ENCODE measurements around the gene SMAD9.

The SMAD9 gene

DNA sequence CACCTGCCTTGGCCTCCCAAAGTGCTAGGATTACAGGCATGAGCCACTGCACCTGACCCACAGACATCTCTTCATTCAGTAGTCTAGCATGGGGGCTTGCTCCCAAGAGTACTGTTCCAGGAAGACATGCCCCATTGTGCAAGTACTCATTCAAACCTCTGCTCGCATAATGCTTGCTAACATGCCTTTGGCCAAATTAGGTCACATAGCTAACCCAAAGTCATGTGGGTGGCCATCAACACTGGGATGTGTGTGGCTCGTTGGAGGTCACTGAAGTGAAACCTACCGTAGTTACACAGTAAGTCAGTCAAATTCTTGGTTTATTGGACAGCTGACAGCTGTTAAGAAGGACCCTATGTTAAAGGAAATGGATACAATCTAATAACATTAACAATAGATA, 80.8 kb downstream of the SMAD9 start:
- Histone ChIP-seq H3K4me3 (ENCODE audit: low read depth, low read length) (no peak overlapping the region), H3K27me3 (replicated peaks) (no peaks in the 10 kb centered on the region), H3K36me3 (replicated peaks) (no peaks in the 10 kb centered on the region), H3K27ac (no peak overlapping the region)
- DNase-seq: no peak
- in situ Hi-C loops (cut with HindIII; ENCODE audit: low pct_ligation_motif_present, low sequenced_read_pairs): no loop called here
- TF ChIP-seq CTCF (IDR thresholded peaks at IDR 0.05; ENCODE audit: low read depth, low read length, missing control alignments): no peak

DNA sequence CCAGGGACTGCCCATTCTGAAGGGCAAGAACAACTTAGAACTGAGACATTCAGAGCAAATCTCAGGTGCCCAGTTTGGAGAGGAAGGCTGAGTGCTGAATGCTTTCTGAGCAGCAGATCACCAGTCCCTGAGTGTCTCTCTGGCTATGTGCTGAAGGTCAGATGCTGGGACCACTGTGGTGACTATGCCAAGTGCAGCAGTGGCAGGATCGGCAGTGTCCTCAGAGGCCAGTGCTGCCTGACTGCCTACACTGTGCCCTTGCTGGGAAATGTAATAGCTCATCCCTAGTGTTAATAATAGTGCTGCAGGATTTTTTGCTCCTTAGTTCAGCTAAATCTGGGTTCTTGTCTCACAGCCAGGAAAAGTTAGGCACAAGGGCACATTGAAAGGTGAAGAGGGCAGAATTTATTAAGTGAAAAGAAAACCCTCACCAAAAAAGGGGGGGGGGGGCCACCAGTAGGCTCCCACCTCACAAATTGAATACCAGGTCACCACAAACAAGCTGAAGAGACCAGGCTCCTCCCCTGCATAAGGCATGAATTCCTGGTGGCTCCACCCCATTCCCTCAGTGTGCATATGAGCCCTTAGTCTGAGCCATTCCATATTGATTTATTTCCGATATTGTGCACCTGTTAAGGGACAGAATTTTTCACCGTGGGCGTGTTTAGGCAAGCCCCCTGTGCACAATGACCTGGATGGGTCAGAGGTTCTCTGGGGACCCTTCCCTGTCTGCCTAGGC, 82.5 kb downstream of the SMAD9 start:
- Histone ChIP-seq H3K27ac (no peak overlapping the region), H3K36me3 (replicated peaks) (no peaks in the 10 kb centered on the region), H3K27me3 (replicated peaks) (no peaks in the 10 kb centered on the region), H3K4me3 (ENCODE audit: low read depth, low read length) (no peak overlapping the region)
- TF ChIP-seq CTCF (IDR thresholded peaks at IDR 0.05; ENCODE audit: low read depth, low read length, missing control alignments): no peak
- no peak for DNase-seq
- in situ Hi-C loops (cut with HindIII; ENCODE audit: low pct_ligation_motif_present, low sequenced_read_pairs): no loop called here

DNA sequence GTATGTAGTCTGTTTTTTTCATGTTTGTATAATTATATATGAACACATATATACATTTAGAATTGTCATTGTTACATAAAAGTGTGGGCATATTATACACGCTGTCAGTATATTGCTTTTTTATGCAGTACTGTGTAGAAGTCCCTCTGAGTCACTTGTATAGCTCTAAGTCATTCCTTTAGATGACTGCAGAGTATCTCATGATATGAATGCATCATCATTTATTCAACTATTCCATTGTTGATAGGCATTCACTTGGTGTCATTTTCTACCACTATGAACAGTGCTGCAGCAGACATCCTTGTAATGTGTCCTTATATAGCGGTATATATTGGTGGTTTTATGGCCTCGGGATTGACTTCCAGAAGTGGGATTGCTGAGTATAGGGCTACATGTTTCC, 85.7 kb downstream of the SMAD9 start:
- in situ Hi-C loops (cut with HindIII; ENCODE audit: low pct_ligation_motif_present, low sequenced_read_pairs): no loop called here
- H3K27ac ChIP-seq: no peak overlapping the region
- H3K27me3 ChIP-seq (replicated peaks): no peaks in the 10 kb centered on the region
- no peak for DNase-seq
- H3K4me3 ChIP-seq (ENCODE audit: low read depth, low read length): no peak overlapping the region
- TF ChIP-seq CTCF (IDR thresholded peaks at IDR 0.05; ENCODE audit: low read depth, low read length, missing control alignments): no peak
- H3K36me3 ChIP-seq (replicated peaks): no peaks in the 10 kb centered on the region

DNA sequence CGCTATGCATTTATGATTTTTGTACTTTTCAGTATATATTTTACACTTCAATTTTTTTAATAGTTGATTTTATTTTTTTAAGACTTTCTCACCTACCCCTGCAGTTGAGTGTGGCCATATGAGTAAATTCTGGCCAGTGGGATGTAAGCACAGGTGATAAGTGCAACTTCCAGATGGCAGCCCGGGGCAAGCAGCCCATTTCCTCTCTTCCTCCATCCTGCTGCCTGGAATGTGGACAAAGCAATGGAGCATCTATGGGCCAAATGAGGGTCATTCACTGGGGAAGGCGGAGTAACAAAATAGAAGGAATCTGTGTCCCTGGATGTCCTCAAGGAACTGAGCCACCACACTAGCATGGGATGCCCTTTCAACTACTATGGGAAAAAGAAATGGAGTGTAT, 88.7 kb downstream of the SMAD9 start:
- Histone ChIP-seq H3K36me3 (replicated peaks) (no peaks in the 10 kb centered on the region), H3K4me3 (ENCODE audit: low read depth, low read length) (no peak overlapping the region), H3K27me3 (replicated peaks) (no peaks in the 10 kb centered on the region), H3K27ac (no peak overlapping the region)
- in situ Hi-C loops (cut with HindIII; ENCODE audit: low pct_ligation_motif_present, low sequenced_read_pairs): no loop called here
- no peak for DNase-seq
- TF ChIP-seq CTCF (IDR thresholded peaks at IDR 0.05; ENCODE audit: low read depth, low read length, missing control alignments): no peak

GRCh38 chr13:36829753-36830152, 90.3 kb downstream of the SMAD9 start:
- H3K27ac ChIP-seq: no peak overlapping the region
- DNase-seq: no peak
- TF ChIP-seq CTCF (IDR thresholded peaks at IDR 0.05; ENCODE audit: low read depth, low read length, missing control alignments): no peak

DNA sequence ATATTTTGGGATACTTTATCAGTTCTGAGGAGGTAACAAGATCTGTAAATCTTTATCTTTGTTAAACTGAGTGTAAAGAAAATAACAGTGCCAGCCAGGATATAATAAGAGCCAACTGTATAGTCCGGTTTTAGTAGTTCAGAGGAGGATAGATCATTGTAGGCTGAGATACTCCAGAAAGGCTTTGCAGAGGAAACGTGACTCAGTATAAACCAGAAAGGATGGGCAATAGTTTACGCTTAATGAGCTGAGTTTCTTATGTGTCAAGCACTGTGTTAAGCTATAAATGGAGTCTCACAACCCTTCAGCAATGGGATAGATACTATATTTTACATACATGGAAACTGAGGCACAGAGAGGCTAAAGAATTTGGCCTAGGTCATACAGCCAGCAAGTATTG, 97.3 kb downstream of the SMAD9 start:
- in situ Hi-C loops (cut with HindIII; ENCODE audit: low pct_ligation_motif_present, low sequenced_read_pairs): no loop called here
- Histone ChIP-seq H3K36me3 (replicated peaks) (no peaks in the 10 kb centered on the region), H3K27me3 (replicated peaks) (no peaks in the 10 kb centered on the region), H3K4me3 (ENCODE audit: low read depth, low read length) (no peak overlapping the region), H3K27ac (no peak overlapping the region)
- no peak for DNase-seq
- no peak for TF ChIP-seq CTCF (IDR thresholded peaks at IDR 0.05; ENCODE audit: low read depth, low read length, missing control alignments)

More at GRCh38 chr13:36829753-36830152, 90.3 kb downstream of the SMAD9 start:
- H3K36me3 ChIP-seq (replicated peaks): no peaks in the 10 kb centered on the region
- H3K4me3 ChIP-seq (ENCODE audit: low read depth, low read length): no peak overlapping the region
- in situ Hi-C loops (cut with HindIII; ENCODE audit: low pct_ligation_motif_present, low sequenced_read_pairs): no loop called here
- H3K27me3 ChIP-seq (replicated peaks): no peaks in the 10 kb centered on the region

Data from brain microvascular endothelial cell (primary cell).